ENCODE measurements around the gene ADD2.

- TF ChIP-seq RARB (CRISPR knock-in tag; IDR thresholded peaks at IDR 0.05) = no peak
- TF ChIP-seq ZFP30 (CRISPR knock-in tag; IDR thresholded peaks at IDR 0.05) = no peak
- no peak for TF ChIP-seq ZFP3 (CRISPR knock-in tag; IDR thresholded peaks at IDR 0.05)
Observed at GRCh38 chr2:70765507-70765906, 2.5 kb downstream of the ADD2 start.

All from SK-N-SH treated with all-trans-retinoic acid at 6 μM for 48 hours (cell line).